NCI-H345 (cell line): Measurements from ENCODE around the gene IL1RAPL1.
A peak's percentile ranks its signal among the peaks of the same experiment; 100 is the strongest.
"Not testable (repeated sequence)": the region's sequence is repeated elsewhere in the genome, so short reads cannot be mapped to it uniquely, and the experiment has no call there.

Source experiments
- DNase-seq: peaks from one replicate; lab custom pipeline; 2025; lab: John Stamatoyannopoulos, UW

The IL1RAPL1 gene

GRCh38 chrX:29122817-29123216 lies 535.6 kb downstream of the IL1RAPL1 start:
- not testable (repeated sequence) for DNase-seq

DNA sequence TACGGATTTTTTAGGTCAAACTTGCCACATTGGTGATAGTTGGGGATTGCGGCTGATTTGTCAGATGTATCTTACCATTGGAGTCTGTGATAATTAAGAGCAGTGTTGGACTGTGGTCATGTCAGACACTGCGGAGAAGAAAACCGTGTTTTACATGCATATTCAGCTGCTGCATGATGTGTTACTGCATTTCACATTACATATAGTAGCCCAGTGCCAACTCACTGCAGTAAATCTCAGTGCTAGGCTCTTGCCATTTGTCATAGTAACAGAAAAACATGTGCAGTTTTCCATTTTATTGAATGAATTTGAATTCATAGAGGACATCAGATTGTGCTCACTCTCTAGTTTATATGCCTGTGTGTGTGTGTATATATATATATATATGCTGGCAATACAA lies 543.7 kb downstream of the IL1RAPL1 start:
- DNase-seq: no peak

GRCh38 chrX:29136904-29137303 lies 549.7 kb downstream of the IL1RAPL1 start:
- no peak for DNase-seq

- no peak for DNase-seq
These were observed 550.8 kb downstream of the IL1RAPL1 start for GRCh38 chrX:29138003-29138402.

DNA sequence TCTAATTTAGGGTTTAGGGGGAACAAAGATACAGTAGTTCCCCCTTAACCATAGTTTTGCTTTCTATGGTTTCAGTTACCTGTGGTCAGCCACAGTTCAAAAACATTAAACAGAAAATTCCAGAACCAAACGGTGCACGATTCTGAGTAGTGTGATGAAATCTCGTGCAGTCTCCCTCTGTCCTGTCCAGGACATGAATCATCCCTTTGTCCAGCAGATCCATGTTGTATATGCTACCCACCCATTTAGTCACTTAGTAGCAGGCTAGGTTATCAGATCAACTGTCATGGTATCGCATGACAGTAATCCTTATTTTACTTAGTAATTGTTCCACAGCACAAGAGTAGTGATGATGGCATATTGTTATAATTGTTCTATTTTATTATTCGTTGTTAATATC lies 556.1 kb downstream of the IL1RAPL1 start:
- DNase-seq: no peak

DNA sequence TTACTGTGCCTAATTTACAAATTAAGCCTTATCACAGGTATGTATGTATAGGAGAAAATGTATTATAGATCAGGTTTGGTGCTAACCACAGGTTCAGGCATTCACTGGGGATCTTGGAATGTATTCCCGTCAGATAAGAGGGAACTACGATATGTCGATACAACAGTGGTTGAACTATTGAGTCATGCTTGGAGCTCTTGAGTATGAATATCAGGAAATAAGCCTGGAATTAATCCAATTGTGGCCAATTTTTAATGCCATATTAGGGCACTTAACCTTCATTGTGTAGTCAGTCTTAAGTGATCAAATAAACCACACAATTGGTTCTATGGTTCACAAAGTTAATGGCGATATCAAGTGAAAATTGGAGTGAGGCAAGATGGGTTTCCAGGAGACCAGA lies 556.5 kb downstream of the IL1RAPL1 start:
- no peak for DNase-seq

GRCh38 chrX:29145316-29145715 lies 558.1 kb downstream of the IL1RAPL1 start:
- DNase-seq: no peak

- DNase-seq: no peak
These were observed 561.3 kb downstream of the IL1RAPL1 start for GRCh38 chrX:29148511-29148910.

GRCh38 chrX:29155286-29155685 lies 568.0 kb downstream of the IL1RAPL1 start:
- DNase-seq: no peak

DNA sequence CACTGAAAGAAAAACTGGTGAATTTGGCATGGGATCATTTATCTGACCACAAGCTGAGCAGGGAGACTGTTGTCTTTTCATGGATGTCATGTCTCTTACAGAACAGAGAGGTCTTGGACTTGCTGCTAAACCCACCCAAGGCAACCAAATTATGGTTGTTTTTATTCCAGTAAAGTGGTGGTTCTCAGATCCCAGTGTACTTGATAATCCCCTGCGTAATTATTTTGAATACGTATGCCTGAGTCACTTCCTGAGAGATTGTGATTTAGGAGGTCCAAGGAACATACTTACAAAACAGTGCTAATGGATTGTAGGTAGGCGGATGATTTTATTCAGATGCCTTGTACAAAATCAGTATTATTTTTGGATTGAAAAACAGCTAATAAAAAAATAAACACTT lies 585.6 kb downstream of the IL1RAPL1 start:
- DNase-seq: no peak

- no peak for DNase-seq
These were observed 600.0 kb downstream of the IL1RAPL1 start for GRCh38 chrX:29187264-29187663.

- no peak for DNase-seq
These were observed 609.3 kb downstream of the IL1RAPL1 start for GRCh38 chrX:29196501-29196900.

- no peak for DNase-seq
These were observed 628.0 kb downstream of the IL1RAPL1 start for GRCh38 chrX:29215251-29215650.

- no peak for DNase-seq
These were observed 638.4 kb downstream of the IL1RAPL1 start for GRCh38 chrX:29225670-29226069.

DNA sequence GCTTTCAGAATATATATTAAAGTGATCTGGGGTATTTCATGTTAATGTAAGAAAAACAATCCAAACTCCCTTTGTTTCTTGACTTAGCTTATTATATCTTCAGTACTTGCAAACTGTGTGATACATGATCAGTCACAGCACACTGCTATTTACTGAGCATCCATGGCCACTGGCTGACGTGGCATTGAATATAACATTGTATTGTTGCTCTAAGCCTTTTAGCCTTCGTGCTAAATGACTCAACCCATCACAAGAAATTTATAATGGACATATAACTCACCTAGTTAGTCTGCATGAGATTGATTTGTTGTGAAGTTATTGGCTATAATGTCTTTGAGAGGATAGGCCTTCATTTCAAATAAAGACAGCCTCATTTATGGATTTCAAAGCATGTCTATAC lies 642.6 kb downstream of the IL1RAPL1 start:
- DNase-seq: no peak

DNA sequence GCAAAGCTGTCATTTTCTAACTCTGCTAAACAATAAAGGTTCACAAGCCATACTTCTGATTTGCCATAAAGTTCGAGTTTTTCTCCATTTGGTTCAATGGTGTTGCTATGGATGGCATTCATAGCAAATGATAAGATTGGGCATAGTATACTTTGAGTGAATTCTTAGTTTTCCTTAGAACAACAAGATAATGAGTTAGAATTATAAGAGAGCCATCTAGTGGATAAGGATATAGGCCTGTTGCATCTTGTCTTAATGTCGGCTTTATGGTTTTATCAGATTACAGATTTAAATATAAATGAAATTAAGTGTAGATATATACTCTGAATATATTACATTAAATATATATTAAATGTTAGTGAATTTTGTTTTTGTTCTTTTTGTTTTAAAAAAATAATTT lies 644.6 kb downstream of the IL1RAPL1 start:
- DNase-seq: no peak

DNA sequence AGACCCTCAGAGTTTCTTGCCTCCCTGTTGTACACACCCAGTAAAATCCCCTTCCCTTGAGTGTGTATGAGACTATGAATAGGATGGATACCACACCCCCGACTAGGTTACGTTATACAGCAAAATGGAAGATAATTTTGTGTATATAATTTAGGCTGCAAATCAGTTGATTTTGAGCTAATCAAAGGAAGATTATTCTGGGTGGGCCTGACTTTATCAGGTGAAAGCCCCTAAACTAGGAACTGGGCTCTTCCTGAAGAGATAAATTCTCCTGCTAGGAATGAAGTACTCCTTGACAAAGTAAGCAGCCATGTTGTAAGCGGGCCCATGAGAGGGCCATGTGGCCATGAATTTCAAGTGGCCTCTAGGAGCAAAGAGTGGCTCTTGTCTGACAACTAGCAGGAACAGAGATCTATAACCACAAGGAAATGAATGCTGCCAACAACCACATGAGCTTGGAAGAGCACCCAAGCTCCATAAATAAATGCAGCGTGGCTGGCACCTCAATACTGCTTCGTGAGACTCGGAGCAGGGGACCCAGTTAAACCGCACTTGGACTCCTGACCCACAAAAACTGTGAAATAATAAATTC lies 646.4 kb downstream of the IL1RAPL1 start:
- DNase-seq: no peak

- DNase-seq: peak; percentile 65
These were observed 650.7 kb downstream of the IL1RAPL1 start for GRCh38 chrX:29237972-29238371.

DNA sequence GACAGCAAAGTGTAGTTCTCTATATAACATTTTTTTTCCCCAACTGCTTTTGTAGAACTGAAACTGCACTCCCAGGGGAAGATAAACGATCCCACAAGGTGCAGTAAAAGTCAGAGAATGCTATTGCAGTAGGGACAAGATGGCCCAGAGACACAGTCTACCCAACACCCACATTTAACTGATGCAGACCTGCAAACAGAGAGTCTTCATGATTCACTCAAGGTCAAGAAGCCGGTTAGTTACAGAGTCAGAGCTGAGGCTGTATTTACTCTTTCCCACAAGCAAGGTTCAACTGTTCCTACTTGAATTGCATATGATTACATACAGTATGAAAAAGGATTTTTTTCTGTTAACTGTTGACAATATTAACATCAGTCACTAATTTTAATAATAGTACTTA lies 654.6 kb downstream of the IL1RAPL1 start:
- no peak for DNase-seq

DNA sequence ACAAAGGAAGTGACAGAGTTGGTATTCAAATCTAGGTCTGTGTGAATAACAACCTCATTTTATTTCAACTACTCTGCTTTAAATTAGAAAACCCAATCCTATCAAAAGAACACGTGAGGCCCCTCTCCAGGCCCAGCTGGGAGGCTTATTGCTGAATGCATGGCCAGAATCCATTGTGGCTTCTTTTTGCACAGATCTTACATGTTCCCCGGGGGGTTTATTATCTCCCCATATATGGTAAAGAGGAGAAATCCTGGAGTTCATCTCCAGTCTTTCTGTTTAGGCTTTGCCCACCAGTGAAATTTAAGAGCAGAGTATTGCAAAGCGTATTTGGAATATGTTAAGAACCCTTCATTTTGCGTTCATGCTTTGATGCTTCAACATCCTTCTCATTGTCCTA lies 655.6 kb downstream of the IL1RAPL1 start:
- DNase-seq: peak; percentile 57

DNA sequence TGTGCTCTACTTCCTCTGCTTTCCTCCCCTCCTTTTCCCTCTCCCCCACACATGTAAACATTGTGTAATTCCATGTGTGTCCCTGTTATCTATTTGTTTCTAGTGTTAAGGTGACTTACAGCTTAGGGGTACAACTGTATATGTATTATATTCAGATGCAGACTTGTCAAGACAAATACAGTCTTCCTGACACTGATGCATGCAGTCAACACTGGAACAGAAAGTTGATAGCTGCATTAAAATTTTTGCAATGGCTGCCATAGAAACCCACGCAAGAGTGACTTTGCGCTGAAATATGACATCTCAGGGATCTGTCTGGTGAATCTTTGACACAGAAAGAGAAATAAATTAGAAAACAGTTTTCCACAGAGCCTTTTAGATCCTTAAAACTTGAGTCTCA lies 656.7 kb downstream of the IL1RAPL1 start:
- no peak for DNase-seq

- DNase-seq: no peak
These were observed 667.3 kb downstream of the IL1RAPL1 start for GRCh38 chrX:29254515-29254914.

- no peak for DNase-seq
These were observed 670.3 kb downstream of the IL1RAPL1 start for GRCh38 chrX:29257521-29257920.

DNA sequence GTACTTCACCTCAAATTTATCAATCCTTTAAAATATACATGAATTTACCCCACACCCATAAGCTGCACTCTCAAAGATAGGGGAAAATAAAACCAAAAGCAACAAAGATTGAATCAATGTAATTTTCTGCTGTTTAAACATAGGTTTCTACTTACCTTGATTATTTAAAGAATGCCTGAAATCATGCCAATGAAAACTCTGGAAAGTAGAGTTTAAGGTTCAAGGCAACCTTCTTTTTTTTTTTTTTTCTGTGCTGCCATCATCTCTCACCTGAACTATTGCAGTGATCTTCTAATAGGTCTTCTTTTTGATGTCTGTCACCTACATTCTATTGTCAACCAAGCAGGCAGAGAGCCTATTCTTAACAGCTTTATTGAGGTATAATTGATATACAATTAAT lies 682.1 kb downstream of the IL1RAPL1 start:
- no peak for DNase-seq

DNA sequence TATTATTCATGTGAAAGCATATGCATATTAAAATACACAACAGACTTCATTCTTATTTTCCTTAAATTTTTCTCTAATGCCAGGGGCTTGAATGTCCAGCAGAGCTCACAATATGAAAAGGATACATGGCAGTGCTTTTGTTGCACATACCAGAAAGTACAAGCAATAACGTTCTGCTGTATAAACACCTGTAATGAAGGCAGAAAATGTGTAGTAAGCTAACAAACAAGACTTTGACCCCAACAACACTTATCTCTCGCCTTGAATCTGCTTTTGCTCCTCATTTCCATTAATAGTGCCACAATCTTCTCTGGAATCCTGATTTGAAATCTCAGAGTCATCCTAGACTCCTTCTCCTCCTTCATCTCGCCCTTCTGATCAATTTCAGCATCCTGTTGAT lies 687.3 kb downstream of the IL1RAPL1 start:
- DNase-seq: no peak
